Measurements from ENCODE around the gene B4GALNT2. TPM values are rescaled to one million over a fixed set of nuclear protein-coding genes. Genes with fewer than 3 reads are reported as not detected.

The B4GALNT2 gene
- total RNA-seq, 3 donors from 2014 or later: 0.15 to 0.66 TPM; not detected in 1

DNA sequence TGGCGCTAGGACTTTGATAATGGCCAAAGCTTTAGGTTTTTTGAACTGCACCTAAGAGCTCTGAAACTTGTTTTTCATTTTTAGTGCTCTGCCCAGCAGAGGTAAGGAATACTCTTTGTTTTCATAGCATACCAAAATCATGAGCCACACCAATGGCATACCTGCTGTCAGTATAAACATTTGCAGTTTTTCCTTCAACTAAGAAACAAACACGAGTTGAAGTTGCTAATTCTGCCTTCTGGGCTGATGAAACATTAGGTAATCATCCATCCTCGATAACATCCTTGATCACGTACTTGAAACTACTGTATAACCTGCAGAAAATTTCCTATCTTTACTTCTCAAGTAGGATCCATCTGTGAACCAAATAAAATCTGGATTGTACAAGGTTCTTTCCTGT lies 20.6 kb upstream of the B4GALNT2 start:
- Histone ChIP-seq H3K9me3 (no peaks in the 10 kb centered on the region), H3K4me3 (no peak overlapping the region), H3K36me3 (no peaks in the 10 kb centered on the region), H3K27ac (no peak overlapping the region), H3K4me1 (no peaks in the 10 kb centered on the region), H3K27me3 (no peaks in the 10 kb centered on the region)
- no peak for DNase-seq (ENCODE audit: low spot score in 2 of 2)
- intact Hi-C loops (cut with DNase I; ENCODE audit: low total_unique reads): no loop called here
- TF ChIP-seq POLR2AphosphoS5 (IDR thresholded peaks at IDR 0.05) (no peak), POLR2A (IDR thresholded peaks at IDR 0.05) (no peak)
- TF ChIP-seq, protein P1, sequence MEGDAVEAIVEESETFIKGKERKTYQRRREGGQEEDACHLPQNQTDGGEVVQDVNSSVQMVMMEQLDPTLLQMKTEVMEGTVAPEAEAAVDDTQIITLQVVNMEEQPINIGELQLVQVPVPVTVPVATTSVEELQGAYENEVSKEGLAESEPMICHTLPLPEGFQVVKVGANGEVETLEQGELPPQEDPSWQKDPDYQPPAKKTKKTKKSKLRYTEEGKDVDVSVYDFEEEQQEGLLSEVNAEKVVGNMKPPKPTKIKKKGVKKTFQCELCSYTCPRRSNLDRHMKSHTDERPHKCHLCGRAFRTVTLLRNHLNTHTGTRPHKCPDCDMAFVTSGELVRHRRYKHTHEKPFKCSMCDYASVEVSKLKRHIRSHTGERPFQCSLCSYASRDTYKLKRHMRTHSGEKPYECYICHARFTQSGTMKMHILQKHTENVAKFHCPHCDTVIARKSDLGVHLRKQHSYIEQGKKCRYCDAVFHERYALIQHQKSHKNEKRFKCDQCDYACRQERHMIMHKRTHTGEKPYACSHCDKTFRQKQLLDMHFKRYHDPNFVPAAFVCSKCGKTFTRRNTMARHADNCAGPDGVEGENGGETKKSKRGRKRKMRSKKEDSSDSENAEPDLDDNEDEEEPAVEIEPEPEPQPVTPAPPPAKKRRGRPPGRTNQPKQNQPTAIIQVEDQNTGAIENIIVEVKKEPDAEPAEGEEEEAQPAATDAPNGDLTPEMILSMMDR (IDR thresholded peaks at IDR 0.05): no peak

DNA sequence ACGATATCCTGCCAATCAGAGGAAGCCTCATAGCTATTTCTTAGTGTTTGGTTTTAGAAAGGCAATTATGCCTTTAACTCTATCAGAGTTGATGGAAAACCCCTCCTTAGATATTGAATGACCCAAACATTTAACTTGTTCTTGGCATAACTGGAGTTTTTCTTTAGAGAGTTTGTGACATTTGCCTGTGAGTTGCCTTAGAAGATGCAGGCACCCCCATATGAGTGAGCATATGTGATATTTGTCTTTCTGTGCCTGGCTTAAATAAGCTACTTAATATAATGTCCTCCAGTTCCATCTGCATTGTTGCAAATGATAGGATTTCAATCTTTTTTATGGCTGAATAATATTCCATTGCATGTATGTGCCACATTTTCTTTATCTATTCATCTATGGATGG lies 19.6 kb upstream of the B4GALNT2 start:
- no peaks in the 10 kb centered on the region for H3K9me3 ChIP-seq
- TF ChIP-seq POLR2AphosphoS5 (IDR thresholded peaks at IDR 0.05) (no peak), POLR2A (IDR thresholded peaks at IDR 0.05) (no peak)
- TF ChIP-seq, protein P1 (IDR thresholded peaks at IDR 0.05): no peak
- no peak overlapping the region for H3K4me3 ChIP-seq
- H3K36me3 ChIP-seq: no peaks in the 10 kb centered on the region
- intact Hi-C loops (cut with DNase I; ENCODE audit: low total_unique reads): no loop called here
- no peak overlapping the region for H3K27ac ChIP-seq
- no peaks in the 10 kb centered on the region for H3K27me3 ChIP-seq
- DNase-seq (ENCODE audit: low spot score in 2 of 2): no peak
- no peaks in the 10 kb centered on the region for H3K4me1 ChIP-seq

DNA sequence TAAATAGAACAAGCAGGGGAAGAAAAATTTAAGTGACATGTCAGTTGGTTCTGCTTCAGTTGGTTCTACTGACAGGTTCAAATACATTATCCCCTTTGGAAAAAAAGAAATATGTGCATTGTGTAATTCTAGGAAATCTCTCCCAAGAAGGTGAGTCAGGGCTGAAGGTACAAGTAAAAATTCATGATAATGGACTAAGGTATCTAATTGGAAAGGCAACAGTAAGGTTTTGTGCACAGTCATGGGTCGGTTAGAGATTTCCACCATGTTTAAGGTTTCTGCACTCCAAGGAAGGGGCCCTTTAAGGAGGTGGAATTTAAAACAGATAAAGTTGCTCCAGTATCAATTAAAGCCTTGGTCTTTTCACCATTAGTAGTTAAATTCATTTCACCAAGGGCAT lies 17.9 kb upstream of the B4GALNT2 start:
- H3K9me3 ChIP-seq: no peaks in the 10 kb centered on the region
- intact Hi-C loops (cut with DNase I; ENCODE audit: low total_unique reads): no loop called here
- DNase-seq (ENCODE audit: low spot score in 2 of 2): no peak
- no peaks in the 10 kb centered on the region for H3K4me1 ChIP-seq
- H3K36me3 ChIP-seq: no peaks in the 10 kb centered on the region
- H3K27ac ChIP-seq: no peak overlapping the region
- H3K4me3 ChIP-seq: no peak overlapping the region
- no peaks in the 10 kb centered on the region for H3K27me3 ChIP-seq
- TF ChIP-seq POLR2AphosphoS5 (IDR thresholded peaks at IDR 0.05) (no peak), POLR2A (IDR thresholded peaks at IDR 0.05) (no peak)
- TF ChIP-seq, protein P1 (IDR thresholded peaks at IDR 0.05): no peak

DNA sequence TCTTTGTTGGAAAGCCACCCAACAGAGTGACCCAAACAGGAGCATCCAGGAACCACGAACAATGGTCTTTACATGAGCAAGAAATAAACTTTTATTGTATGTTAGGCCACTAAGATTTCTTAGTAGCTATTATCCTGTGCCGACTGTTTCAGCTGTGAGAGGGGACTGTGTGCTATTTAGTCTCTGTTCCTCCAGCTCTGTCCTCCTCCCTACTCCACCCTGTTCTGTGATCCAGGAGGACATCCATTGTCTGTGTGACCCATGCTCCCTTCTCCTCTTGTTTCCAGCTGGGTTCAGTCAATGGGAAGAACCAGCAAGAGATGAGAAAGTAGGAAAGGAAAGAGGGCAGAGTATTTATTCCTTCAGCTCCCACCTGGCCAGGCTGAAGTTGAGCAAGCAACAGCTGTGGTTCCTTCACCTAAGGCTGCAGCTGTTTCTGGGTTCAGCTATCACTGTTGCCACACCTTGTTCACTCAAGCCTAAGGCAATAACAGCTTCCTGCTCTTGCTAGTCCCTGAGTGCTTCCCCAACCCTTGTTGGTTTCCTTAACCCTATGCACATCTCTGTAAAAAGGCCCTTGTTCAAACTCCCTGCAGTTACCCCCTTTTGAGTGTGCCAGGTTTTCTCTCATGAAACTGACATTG lies 14.9 kb upstream of the B4GALNT2 start:
- intact Hi-C loops (cut with DNase I; ENCODE audit: low total_unique reads): no loop called here
- no peak for TF ChIP-seq POLR2AphosphoS5 (IDR thresholded peaks at IDR 0.05)
- TF ChIP-seq, protein P1 (IDR thresholded peaks at IDR 0.05): no peak
- no peak for TF ChIP-seq POLR2A (IDR thresholded peaks at IDR 0.05)

DNA sequence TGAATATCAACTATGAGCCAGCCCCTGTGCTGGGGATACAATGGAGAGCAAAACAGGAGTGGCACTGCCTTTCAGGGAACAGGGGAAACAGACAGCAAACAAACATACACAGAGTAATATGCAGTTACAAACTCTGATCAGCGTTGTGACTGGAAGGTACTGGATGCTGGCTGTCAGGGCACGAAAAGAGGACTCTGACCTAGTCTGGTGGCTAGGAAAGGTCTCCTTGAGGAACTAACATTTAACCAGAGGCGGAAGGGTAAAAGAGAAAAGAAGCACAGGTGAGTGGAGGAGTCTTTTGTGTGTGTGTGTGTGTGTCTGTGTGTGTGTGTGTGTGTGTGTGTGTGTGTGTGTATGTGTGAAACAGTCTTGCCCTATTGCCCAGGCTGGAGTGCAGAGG lies 12.4 kb upstream of the B4GALNT2 start:
- no peaks in the 10 kb centered on the region for H3K27me3 ChIP-seq

More for the DNA sequence above, 14.9 kb upstream of the B4GALNT2 start:
- no peak overlapping the region for H3K4me3 ChIP-seq
- H3K36me3 ChIP-seq: no peaks in the 10 kb centered on the region
- H3K4me1 ChIP-seq: no peaks in the 10 kb centered on the region
- no peaks in the 10 kb centered on the region for H3K27me3 ChIP-seq
- DNase-seq (ENCODE audit: low spot score in 2 of 2): no peak
- no peaks in the 10 kb centered on the region for H3K9me3 ChIP-seq
- H3K27ac ChIP-seq: no peak overlapping the region

More for the DNA sequence above, 12.4 kb upstream of the B4GALNT2 start:
- Histone ChIP-seq H3K27ac (no peak overlapping the region), H3K4me3 (no peak overlapping the region), H3K36me3 (no peaks in the 10 kb centered on the region), H3K4me1 (no peaks in the 10 kb centered on the region), H3K9me3 (no peaks in the 10 kb centered on the region)
- TF ChIP-seq POLR2AphosphoS5 (IDR thresholded peaks at IDR 0.05) (no peak), POLR2A (IDR thresholded peaks at IDR 0.05) (no peak)
- TF ChIP-seq, protein P1 (IDR thresholded peaks at IDR 0.05): no peak
- intact Hi-C loops (cut with DNase I; ENCODE audit: low total_unique reads): no loop called here
- DNase-seq (ENCODE audit: low spot score in 2 of 2): no peak
